Measurements from ENCODE around the gene RIC1. TPM values are rescaled to one million over a fixed set of nuclear protein-coding genes. Genes with fewer than 3 reads are reported as not detected.

The RIC1 gene
- total and polyA plus RNA-seq, 7 experiments from 2014 or later: 4.8 to 28.2 (median 24.4) TPM

DNA sequence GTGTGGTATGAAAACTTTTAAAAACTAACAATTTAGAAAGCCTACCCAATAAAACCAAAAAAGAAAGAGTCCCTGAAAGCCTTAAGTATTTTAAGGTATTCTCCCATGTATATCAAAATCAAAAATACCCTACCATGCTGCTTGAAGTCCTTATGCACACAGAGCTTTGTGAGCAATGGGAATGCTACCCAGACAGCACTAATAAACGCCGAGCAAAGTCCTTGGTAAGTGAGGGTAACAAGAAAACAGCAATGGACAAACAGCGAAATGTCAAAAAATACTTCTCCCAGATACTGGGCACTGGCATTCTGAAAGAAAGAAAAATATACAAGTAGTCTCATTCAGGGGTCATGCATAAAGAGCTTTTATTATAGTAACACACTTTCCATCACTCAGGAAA lies 176.6 kb downstream of the RIC1 start:
- H3K27me3 ChIP-seq (ENCODE audit: control insufficient read depth in 2 of 2, insufficient read depth in 2 of 2, low read length in 2 of 2): no peaks in the 10 kb centered on the region
- DNase-seq (no peak), ATAC-seq (no peak)
- Mint-ChIP-seq H3K27ac (no peak overlapping the region), H3K4me3 (no peak overlapping the region), H3K9me3 (peaks cover 0 to 1% (median 0%) of the 10 kb centered on the region in 11 donors), H3K36me3 (peaks cover 17 to 39% (median 23%) of the 10 kb centered on the region in 5 donors), H3K27me3 (no peaks in the 10 kb centered on the region), H3K4me1 (peaks cover 0 to 10% (median 8%) of the 10 kb centered on the region in 7 donors)
- ChIA-PET CTCF (no interaction called here), POLR2A (no interaction called here)
- intact Hi-C loops (cut with micrococcal nuclease): no loop called here
- H3K9me3 ChIP-seq (ENCODE audit: control insufficient read depth in 2 of 3, low read length in 3 of 3): no peaks in the 10 kb centered on the region
- peaks cover 0 to 11% (median 9%) of the 10 kb centered on the region in 3 experiments for H3K36me3 ChIP-seq (ENCODE audit: control insufficient read depth in 2 of 3, insufficient read depth in 3 of 3, low read length in 3 of 3)
- no peak overlapping the region for H3K4me3 ChIP-seq (ENCODE audit: low read length)
- no peaks in the 10 kb centered on the region for H3K4me1 ChIP-seq (ENCODE audit: control insufficient read depth in 2 of 2, insufficient read depth in 2 of 2, low read length in 2 of 2)
- no peak overlapping the region for H3K27ac ChIP-seq (ENCODE audit: low read depth, low read length)

DNA sequence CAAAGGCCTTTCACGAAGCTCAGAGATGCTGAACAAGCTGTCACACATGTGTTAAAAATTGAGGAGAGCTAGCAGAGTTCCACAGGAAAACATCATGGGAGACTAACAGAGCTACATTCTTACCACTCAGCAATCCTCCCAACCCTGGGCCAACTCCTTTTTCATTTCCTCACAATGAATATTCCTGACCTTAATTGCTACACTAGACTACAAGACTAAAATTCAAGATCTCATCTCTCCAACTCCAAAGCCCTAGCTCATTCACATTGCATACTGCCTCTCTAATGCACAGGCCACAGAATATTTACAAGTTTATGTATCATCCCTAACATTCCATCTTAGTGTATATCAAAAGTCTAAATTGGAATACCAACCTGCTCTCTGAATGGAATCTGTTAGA lies 182.8 kb downstream of the RIC1 start:
- Histone ChIP-seq H3K4me3 (ENCODE audit: low read length) (no peak overlapping the region), H3K36me3 (ENCODE audit: control insufficient read depth in 2 of 3, insufficient read depth in 3 of 3, low read length in 3 of 3) (peaks cover 8 to 13% (median 9%) of the 10 kb centered on the region in 3 experiments), H3K27me3 (ENCODE audit: control insufficient read depth in 2 of 2, insufficient read depth in 2 of 2, low read length in 2 of 2) (no peaks in the 10 kb centered on the region), H3K27ac (ENCODE audit: low read depth, low read length) (no peak overlapping the region), H3K9me3 (ENCODE audit: control insufficient read depth in 2 of 3, low read length in 3 of 3) (no peaks in the 10 kb centered on the region), H3K4me1 (ENCODE audit: control insufficient read depth in 2 of 2, insufficient read depth in 2 of 2, low read length in 2 of 2) (no peaks in the 10 kb centered on the region)
- ATAC-seq (no peak), DNase-seq (no peak)
- POLR2A ChIA-PET: no interaction called here
- peaks cover 0 to 1% (median 0%) of the 10 kb centered on the region in 11 donors for H3K9me3 Mint-ChIP-seq
- CTCF ChIA-PET: no interaction called here
- peaks cover 32 to 69% (median 51%) of the 10 kb centered on the region in 5 donors for H3K36me3 Mint-ChIP-seq
- peaks cover 3 to 11% (median 10%) of the 10 kb centered on the region in 7 donors for H3K4me1 Mint-ChIP-seq
- intact Hi-C loops (cut with micrococcal nuclease): no loop called here
- peak overlapping the region in 1 of 9 donors; percentile 43 for H3K27ac Mint-ChIP-seq
- H3K4me3 Mint-ChIP-seq: no peak overlapping the region
- no peaks in the 10 kb centered on the region for H3K27me3 Mint-ChIP-seq

DNA sequence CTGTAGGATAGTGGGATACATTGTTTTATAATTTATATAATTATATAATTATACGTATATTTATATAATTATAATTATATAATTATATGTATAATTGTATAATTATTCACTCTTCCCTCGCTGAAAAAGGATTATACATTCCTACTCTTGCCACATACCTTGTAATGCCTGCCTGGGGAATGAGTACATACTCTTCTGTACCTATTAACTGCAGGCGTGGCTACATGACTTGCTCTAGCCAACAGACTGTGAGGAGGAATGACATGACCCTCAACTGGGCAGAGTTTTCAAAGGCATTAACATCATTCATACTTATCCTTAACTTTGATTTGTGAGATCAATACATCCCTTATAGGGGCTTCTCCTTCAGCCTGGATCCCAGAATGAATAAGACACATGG lies 184.9 kb downstream of the RIC1 start:
- ChIA-PET CTCF (interaction anchor here (1.4 kb wide), 1 partner anchor 19 kb away, joined by 3 read pairs; the partner anchor contains the start of gene ERMP1), POLR2A (no interaction called here)
- H3K9me3 Mint-ChIP-seq: no peaks in the 10 kb centered on the region
- Histone ChIP-seq H3K4me1 (ENCODE audit: control insufficient read depth in 2 of 2, insufficient read depth in 2 of 2, low read length in 2 of 2) (no peaks in the 10 kb centered on the region), H3K36me3 (ENCODE audit: control insufficient read depth in 2 of 3, insufficient read depth in 3 of 3, low read length in 3 of 3) (peaks cover 8 to 13% (median 9%) of the 10 kb centered on the region in 3 experiments), H3K9me3 (ENCODE audit: control insufficient read depth in 2 of 3, low read length in 3 of 3) (no peaks in the 10 kb centered on the region), H3K27me3 (ENCODE audit: control insufficient read depth in 2 of 2, insufficient read depth in 2 of 2, low read length in 2 of 2) (no peaks in the 10 kb centered on the region), H3K27ac (ENCODE audit: low read depth, low read length) (no peak overlapping the region), H3K4me3 (ENCODE audit: low read length) (no peak overlapping the region)
- H3K27ac Mint-ChIP-seq: no peak overlapping the region
- H3K27me3 Mint-ChIP-seq: no peaks in the 10 kb centered on the region
- ATAC-seq: no peak
- no peak overlapping the region for H3K4me3 Mint-ChIP-seq
- peaks cover 35 to 65% (median 44%) of the 10 kb centered on the region in 5 donors for H3K36me3 Mint-ChIP-seq
- peaks cover 7 to 16% (median 11%) of the 10 kb centered on the region in 7 donors for H3K4me1 Mint-ChIP-seq
- DNase-seq: no peak
- intact Hi-C loops (cut with micrococcal nuclease): no loop called here

DNA sequence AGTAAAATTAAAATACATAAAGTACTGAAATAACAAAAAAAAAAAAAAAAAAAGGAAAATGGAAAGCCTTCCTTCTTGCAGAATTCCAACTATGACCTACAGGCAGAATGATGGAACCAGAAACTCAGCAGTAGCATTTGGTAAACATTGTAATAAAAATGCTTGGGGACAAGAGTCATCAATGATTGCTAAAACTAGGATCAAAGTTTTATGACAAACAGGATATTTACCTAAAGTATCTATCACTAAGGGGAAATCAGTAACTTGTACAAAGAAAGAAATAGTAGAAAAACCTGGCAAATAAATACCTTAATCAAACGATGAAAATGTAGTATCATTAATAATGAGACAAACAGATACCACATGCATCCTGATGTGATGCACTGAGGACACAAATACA lies 186.6 kb downstream of the RIC1 start:
- CTCF ChIA-PET: no interaction called here
- intact Hi-C loops (cut with micrococcal nuclease): no loop called here
- peaks cover 27 to 63% (median 46%) of the 10 kb centered on the region in 5 donors for H3K36me3 Mint-ChIP-seq
- Histone ChIP-seq H3K4me3 (ENCODE audit: low read length) (no peak overlapping the region), H3K4me1 (ENCODE audit: control insufficient read depth in 2 of 2, insufficient read depth in 2 of 2, low read length in 2 of 2) (no peaks in the 10 kb centered on the region), H3K36me3 (ENCODE audit: control insufficient read depth in 2 of 3, insufficient read depth in 3 of 3, low read length in 3 of 3) (peaks cover 0 to 8% (median 8%) of the 10 kb centered on the region in 3 experiments), H3K27ac (ENCODE audit: low read depth, low read length) (no peak overlapping the region), H3K27me3 (ENCODE audit: control insufficient read depth in 2 of 2, insufficient read depth in 2 of 2, low read length in 2 of 2) (no peaks in the 10 kb centered on the region), H3K9me3 (ENCODE audit: control insufficient read depth in 2 of 3, low read length in 3 of 3) (no peaks in the 10 kb centered on the region)
- H3K27ac Mint-ChIP-seq: peak overlapping the region in 1 of 9 donors; percentile 23
- no peak for ATAC-seq
- no peaks in the 10 kb centered on the region for H3K27me3 Mint-ChIP-seq
- POLR2A ChIA-PET: no interaction called here
- no peak for DNase-seq
- no peak overlapping the region for H3K4me3 Mint-ChIP-seq
- H3K9me3 Mint-ChIP-seq: no peaks in the 10 kb centered on the region
- H3K4me1 Mint-ChIP-seq: peaks cover 7 to 16% (median 13%) of the 10 kb centered on the region in 7 donors

DNA sequence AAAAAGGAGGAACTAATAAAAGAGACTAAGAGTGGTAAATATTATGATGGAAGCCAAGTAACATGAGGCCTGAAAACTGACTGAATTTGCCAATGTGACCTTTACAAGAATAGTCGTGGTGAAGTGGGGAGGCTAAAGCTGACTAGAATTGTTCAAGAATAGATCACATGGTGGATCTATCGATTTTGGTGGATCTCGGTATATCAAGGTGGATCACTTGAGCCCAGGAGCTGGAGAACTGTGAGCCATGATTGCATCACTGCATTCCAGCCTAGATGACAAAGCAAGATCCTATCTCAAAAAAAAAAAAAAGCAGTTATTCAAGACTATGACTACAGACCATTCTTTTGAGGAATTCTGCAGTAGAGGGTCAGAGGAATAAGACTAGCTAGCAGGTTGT lies 189.0 kb downstream of the RIC1 start:
- no peak overlapping the region for H3K4me3 ChIP-seq (ENCODE audit: low read length)
- no peaks in the 10 kb centered on the region for H3K27me3 Mint-ChIP-seq
- no peak overlapping the region for H3K27ac ChIP-seq (ENCODE audit: low read depth, low read length)
- no peak overlapping the region for H3K4me3 Mint-ChIP-seq
- intact Hi-C loops (cut with micrococcal nuclease): no loop called here
- ATAC-seq (no peak), DNase-seq (no peak)
- H3K9me3 Mint-ChIP-seq: no peaks in the 10 kb centered on the region
- peaks cover 0 to 13% (median under 1%) of the 10 kb centered on the region in 3 experiments for H3K36me3 ChIP-seq (ENCODE audit: control insufficient read depth in 2 of 3, insufficient read depth in 3 of 3, low read length in 3 of 3)
- H3K4me1 ChIP-seq (ENCODE audit: control insufficient read depth in 2 of 2, insufficient read depth in 2 of 2, low read length in 2 of 2): no peaks in the 10 kb centered on the region
- CTCF ChIA-PET: interaction anchor here (0.6 kb wide), 1 partner anchor 93 kb away, joined by 3 read pairs; no protein-coding TSS in a partner anchor
- no peaks in the 10 kb centered on the region for H3K27me3 ChIP-seq (ENCODE audit: control insufficient read depth in 2 of 2, insufficient read depth in 2 of 2, low read length in 2 of 2)
- no peaks in the 10 kb centered on the region for H3K9me3 ChIP-seq (ENCODE audit: control insufficient read depth in 2 of 3, low read length in 3 of 3)
- POLR2A ChIA-PET: no interaction called here
- H3K4me1 Mint-ChIP-seq: peaks cover 6 to 18% (median 15%) of the 10 kb centered on the region in 7 donors
- H3K36me3 Mint-ChIP-seq: peaks cover 12 to 57% (median 34%) of the 10 kb centered on the region in 5 donors
- no peak overlapping the region for H3K27ac Mint-ChIP-seq

DNA sequence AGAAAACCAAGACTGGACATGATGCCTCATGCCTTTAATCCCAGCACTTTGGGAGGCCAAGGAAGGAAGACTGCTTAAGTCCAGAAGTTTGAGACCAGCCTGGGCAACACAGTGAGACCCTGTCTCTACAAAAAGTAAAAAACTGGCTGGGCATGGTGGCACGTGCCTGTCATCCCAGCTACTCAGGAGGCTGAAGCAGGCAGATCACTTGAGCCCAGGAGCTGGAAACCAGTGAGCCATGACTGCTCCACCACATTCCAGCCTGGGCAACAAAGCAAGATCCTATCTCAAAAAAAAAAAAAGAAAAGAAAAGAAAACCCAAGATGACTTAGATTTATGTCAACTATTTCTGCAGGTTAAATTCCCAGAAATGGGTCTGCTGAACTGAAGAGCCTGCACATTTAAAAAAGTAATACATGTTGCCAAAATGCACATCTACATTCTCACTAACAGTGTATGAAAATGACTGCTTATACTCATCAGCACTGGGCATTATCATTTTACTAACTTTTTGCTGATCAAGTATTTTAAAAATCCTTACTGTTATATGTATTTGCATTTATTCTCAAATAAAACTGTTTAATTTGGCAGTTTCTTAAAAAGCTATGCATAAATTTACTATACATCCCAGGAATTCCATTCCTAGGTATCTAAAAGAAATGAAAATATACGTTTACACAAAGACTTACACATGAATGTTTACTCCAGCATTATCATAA lies 189.7 kb downstream of the RIC1 start:
- no peak overlapping the region for H3K4me3 Mint-ChIP-seq
- no peak overlapping the region for H3K4me3 ChIP-seq (ENCODE audit: low read length)
- POLR2A ChIA-PET: no interaction called here
- DNase-seq (no peak), ATAC-seq (no peak)
- intact Hi-C loops (cut with micrococcal nuclease): no loop called here
- CTCF ChIA-PET: interaction anchor here (0.6 kb wide), 1 partner anchor 92 kb away, joined by 3 read pairs; no protein-coding TSS in a partner anchor
- H3K36me3 Mint-ChIP-seq: peaks cover 12 to 59% (median 36%) of the 10 kb centered on the region in 5 donors
- H3K27ac ChIP-seq (ENCODE audit: low read depth, low read length): no peak overlapping the region
- H3K9me3 Mint-ChIP-seq: no peaks in the 10 kb centered on the region
- no peaks in the 10 kb centered on the region for H3K9me3 ChIP-seq (ENCODE audit: control insufficient read depth in 2 of 3, low read length in 3 of 3)
- H3K27me3 ChIP-seq (ENCODE audit: control insufficient read depth in 2 of 2, insufficient read depth in 2 of 2, low read length in 2 of 2): no peaks in the 10 kb centered on the region
- no peaks in the 10 kb centered on the region for H3K27me3 Mint-ChIP-seq
- H3K36me3 ChIP-seq (ENCODE audit: control insufficient read depth in 2 of 3, insufficient read depth in 3 of 3, low read length in 3 of 3): peaks cover 0 to 17% (median 0%) of the 10 kb centered on the region in 3 experiments
- peaks cover 6 to 18% (median 15%) of the 10 kb centered on the region in 7 donors for H3K4me1 Mint-ChIP-seq
- H3K4me1 ChIP-seq (ENCODE audit: control insufficient read depth in 2 of 2, insufficient read depth in 2 of 2, low read length in 2 of 2): no peaks in the 10 kb centered on the region
- H3K27ac Mint-ChIP-seq: peak overlapping the region in 1 of 9 donors; percentile 22

DNA sequence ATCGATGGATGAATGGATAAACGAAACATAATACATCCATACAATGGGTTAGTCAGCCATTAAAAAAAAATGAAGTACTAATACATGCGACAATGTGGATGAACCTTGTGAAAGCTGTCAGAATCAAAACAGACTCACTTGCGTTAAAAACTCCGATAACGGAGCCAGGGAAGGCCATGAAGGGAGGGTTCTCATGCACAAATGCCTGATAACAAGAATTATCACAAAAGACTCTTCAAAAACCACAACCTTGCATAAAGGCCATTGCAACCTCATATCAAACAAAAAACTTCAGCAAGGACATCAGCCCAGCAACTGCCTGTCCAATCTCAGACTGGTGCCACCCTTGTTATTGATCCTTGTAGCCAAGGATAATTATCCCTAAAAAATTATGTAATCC lies 190.3 kb downstream of the RIC1 start:
- Mint-ChIP-seq H3K36me3 (peaks cover 12 to 60% (median 37%) of the 10 kb centered on the region in 5 donors), H3K9me3 (no peaks in the 10 kb centered on the region), H3K4me3 (no peak overlapping the region), H3K27ac (no peak overlapping the region), H3K27me3 (no peaks in the 10 kb centered on the region), H3K4me1 (peaks cover 6 to 18% (median 15%) of the 10 kb centered on the region in 7 donors)
- Histone ChIP-seq H3K27ac (ENCODE audit: low read depth, low read length) (no peak overlapping the region), H3K4me1 (ENCODE audit: control insufficient read depth in 2 of 2, insufficient read depth in 2 of 2, low read length in 2 of 2) (no peaks in the 10 kb centered on the region), H3K4me3 (ENCODE audit: low read length) (no peak overlapping the region), H3K36me3 (ENCODE audit: control insufficient read depth in 2 of 3, insufficient read depth in 3 of 3, low read length in 3 of 3) (peaks cover 0 to 18% (median 5%) of the 10 kb centered on the region in 3 experiments), H3K27me3 (ENCODE audit: control insufficient read depth in 2 of 2, insufficient read depth in 2 of 2, low read length in 2 of 2) (no peaks in the 10 kb centered on the region), H3K9me3 (ENCODE audit: control insufficient read depth in 2 of 3, low read length in 3 of 3) (no peaks in the 10 kb centered on the region)
- DNase-seq: no peak
- CTCF ChIA-PET: no interaction called here
- no peak for ATAC-seq
- intact Hi-C loops (cut with micrococcal nuclease): no loop called here
- POLR2A ChIA-PET: no interaction called here
